ENCODE measurements around the gene ERBB2.

ERBB2 gene

GRCh38 chr17:39744075-39744835 is 44.4 kb downstream of the ERBB2 start:
- Histone ChIP-seq H3K23ac (ENCODE audit: low read depth, low read length, poor library complexity) (no peak overlapping the region), H2BK15ac (ENCODE audit: low read length) (no peak overlapping the region), H3K36me3 (replicated peaks in 1 of 2; ENCODE audit: control insufficient read depth in 2 of 2, insufficient read depth in 2 of 2, low read length in 2 of 2) (no peaks in the 10 kb centered on the region), H3K4me1 (ENCODE audit: control insufficient read depth in 2 of 2, insufficient read depth in 1 of 2, low read depth in 1 of 2, low read length in 2 of 2) (peaks cover 9 to 18% of the 10 kb centered on the region in 2 donors), H3K9ac (ENCODE audit: low read depth, low read length, poor library complexity) (peak overlapping the region; percentile 45), H3K4me2 (ENCODE audit: insufficient read depth, low read length, poor library complexity, severe bottlenecking) (no peak overlapping the region), H3K27me3 (ENCODE audit: control insufficient read depth in 3 of 3, insufficient read depth in 3 of 3, low read depth in 1 of 3, low read length in 3 of 3) (peaks cover 0 to 77% (median 13%) of the 10 kb centered on the region in 3 experiments), H2BK120ac (ENCODE audit: low read depth, low read length) (no peak overlapping the region), H3K27ac (replicated peaks; ENCODE audit: low read length) (no peak overlapping the region), H2AK5ac (ENCODE audit: low read depth, low read length) (no peak overlapping the region), H3K14ac (ENCODE audit: low read length) (no peak overlapping the region), H2AFZ (ENCODE audit: low read length) (no peak overlapping the region), H3K18ac (ENCODE audit: low read length) (no peak overlapping the region), H3K4ac (ENCODE audit: low read length) (no peak overlapping the region), H4K8ac (ENCODE audit: low read depth, low read length) (no peak overlapping the region), H4K91ac (ENCODE audit: low read depth, low read length, poor library complexity) (no peak overlapping the region), H3K4me3 (ENCODE audit: low read length in 2 of 2) (no peak overlapping the region), H2BK5ac (ENCODE audit: low read length) (no peak overlapping the region), H3K9me3 (replicated peaks in 1 of 2; ENCODE audit: control insufficient read depth in 2 of 2, insufficient read depth in 1 of 2, low read depth in 1 of 2, low read length in 2 of 2) (no peaks in the 10 kb centered on the region), H2BK12ac (ENCODE audit: low read length) (no peak overlapping the region), H3K79me1 (ENCODE audit: low read depth, low read length) (peaks cover 3% of the 10 kb centered on the region)
- WGBS, 2 donors (ENCODE audit: extremely low coverage in 2 of 2, insufficient read length in 2 of 2, insufficient replicate concordance in 1 of 2) = no CpG with 5 or more reads among the region's 16 CpGs
- no peak for DNase-seq (ENCODE audit: low spot score)

DNA sequence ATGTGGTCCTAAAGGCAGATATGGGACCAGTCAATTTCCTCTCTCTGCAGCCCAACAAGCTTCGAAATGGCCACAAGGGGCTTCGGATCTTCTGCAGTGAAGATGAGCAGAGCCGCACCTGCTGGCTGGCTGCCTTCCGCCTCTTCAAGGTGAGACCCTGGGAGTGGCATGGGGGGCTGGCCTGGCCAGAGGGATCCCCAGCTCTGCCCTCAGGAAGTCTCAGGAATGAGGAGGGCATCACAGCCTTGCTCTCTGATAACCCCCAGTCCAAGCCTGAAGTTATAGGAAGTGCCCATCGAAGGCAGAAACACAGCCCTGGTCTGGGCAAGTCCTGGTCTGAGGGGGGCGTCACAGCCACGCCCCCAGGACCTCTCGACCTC is 45.0 kb downstream of the ERBB2 start:
- no peak overlapping the region for H3K23ac ChIP-seq (ENCODE audit: low read depth, low read length, poor library complexity)
- H3K18ac ChIP-seq (ENCODE audit: low read length) = no peak overlapping the region
- no peak overlapping the region for H2BK12ac ChIP-seq (ENCODE audit: low read length)
- H2BK5ac ChIP-seq (ENCODE audit: low read length) = no peak overlapping the region
- no peak overlapping the region for H3K14ac ChIP-seq (ENCODE audit: low read length)
- no peak overlapping the region for H3K27ac ChIP-seq (replicated peaks; ENCODE audit: low read length)
- H4K8ac ChIP-seq (ENCODE audit: low read depth, low read length) = no peak overlapping the region
- H2AK5ac ChIP-seq (ENCODE audit: low read depth, low read length) = no peak overlapping the region
- H3K4me2 ChIP-seq (ENCODE audit: insufficient read depth, low read length, poor library complexity, severe bottlenecking) = no peak overlapping the region
- H3K4me3 ChIP-seq (ENCODE audit: low read length in 2 of 2) = no peak overlapping the region
- H3K36me3 ChIP-seq (replicated peaks in 1 of 2; ENCODE audit: control insufficient read depth in 2 of 2, insufficient read depth in 2 of 2, low read length in 2 of 2) = no peaks in the 10 kb centered on the region
- no peak overlapping the region for H2AFZ ChIP-seq (ENCODE audit: low read length)
- H3K9ac ChIP-seq (ENCODE audit: low read depth, low read length, poor library complexity) = no peak overlapping the region
- no peak overlapping the region for H3K4ac ChIP-seq (ENCODE audit: low read length)
- H2BK15ac ChIP-seq (ENCODE audit: low read length) = no peak overlapping the region
- WGBS, 2 donors (ENCODE audit: extremely low coverage in 2 of 2, insufficient read length in 2 of 2, insufficient replicate concordance in 1 of 2) = no CpG with 5 or more reads among the region's 8 CpGs
- H2BK120ac ChIP-seq (ENCODE audit: low read depth, low read length) = no peak overlapping the region
- H3K79me1 ChIP-seq (ENCODE audit: low read depth, low read length) = peaks cover 3% of the 10 kb centered on the region
- no peaks in the 10 kb centered on the region for H3K9me3 ChIP-seq (replicated peaks in 1 of 2; ENCODE audit: control insufficient read depth in 2 of 2, insufficient read depth in 1 of 2, low read depth in 1 of 2, low read length in 2 of 2)
- DNase-seq (ENCODE audit: low spot score) = no peak
- H3K27me3 ChIP-seq (ENCODE audit: control insufficient read depth in 3 of 3, insufficient read depth in 3 of 3, low read depth in 1 of 3, low read length in 3 of 3) = peaks cover 0 to 72% (median 10%) of the 10 kb centered on the region in 3 experiments
- no peak overlapping the region for H4K91ac ChIP-seq (ENCODE audit: low read depth, low read length, poor library complexity)
- peaks cover 4 to 12% of the 10 kb centered on the region in 2 donors for H3K4me1 ChIP-seq (ENCODE audit: control insufficient read depth in 2 of 2, insufficient read depth in 1 of 2, low read depth in 1 of 2, low read length in 2 of 2)

- no peaks in the 10 kb centered on the region for H3K9me3 ChIP-seq (replicated peaks in 1 of 2; ENCODE audit: control insufficient read depth in 2 of 2, insufficient read depth in 1 of 2, low read depth in 1 of 2, low read length in 2 of 2)
- H3K9ac ChIP-seq (ENCODE audit: low read depth, low read length, poor library complexity) = no peak overlapping the region
- DNase-seq (ENCODE audit: low spot score) = no peak
- H3K4me1 ChIP-seq (ENCODE audit: control insufficient read depth in 2 of 2, insufficient read depth in 1 of 2, low read depth in 1 of 2, low read length in 2 of 2) = peaks cover 3 to 5% of the 10 kb centered on the region in 2 donors
- no peak overlapping the region for H3K14ac ChIP-seq (ENCODE audit: low read length)
- H3K4ac ChIP-seq (ENCODE audit: low read length) = peak overlapping the region; percentile 66
- no peak overlapping the region for H3K4me2 ChIP-seq (ENCODE audit: insufficient read depth, low read length, poor library complexity, severe bottlenecking)
- no peak overlapping the region for H3K18ac ChIP-seq (ENCODE audit: low read length)
- H3K36me3 ChIP-seq (replicated peaks in 1 of 2; ENCODE audit: control insufficient read depth in 2 of 2, insufficient read depth in 2 of 2, low read length in 2 of 2) = no peaks in the 10 kb centered on the region
- peaks cover 0 to 67% (median 3%) of the 10 kb centered on the region in 3 experiments for H3K27me3 ChIP-seq (ENCODE audit: control insufficient read depth in 3 of 3, insufficient read depth in 3 of 3, low read depth in 1 of 3, low read length in 3 of 3)
- no peak overlapping the region for H2BK15ac ChIP-seq (ENCODE audit: low read length)
- no peak overlapping the region for H2BK120ac ChIP-seq (ENCODE audit: low read depth, low read length)
- no peak overlapping the region for H2BK12ac ChIP-seq (ENCODE audit: low read length)
- H3K79me1 ChIP-seq (ENCODE audit: low read depth, low read length) = peaks cover 3% of the 10 kb centered on the region
- H4K91ac ChIP-seq (ENCODE audit: low read depth, low read length, poor library complexity) = no peak overlapping the region
- H2BK5ac ChIP-seq (ENCODE audit: low read length) = peak overlapping the region; percentile 39
- no CpG with 5 or more reads among the region's 23 CpGs for WGBS, 2 donors (ENCODE audit: extremely low coverage in 2 of 2, insufficient read length in 2 of 2, insufficient replicate concordance in 1 of 2)
- H4K8ac ChIP-seq (ENCODE audit: low read depth, low read length) = no peak overlapping the region
- no peak overlapping the region for H2AFZ ChIP-seq (ENCODE audit: low read length)
- no peak overlapping the region for H3K23ac ChIP-seq (ENCODE audit: low read depth, low read length, poor library complexity)
- H3K4me3 ChIP-seq (ENCODE audit: low read length in 2 of 2) = no peak overlapping the region
- peak overlapping the region; percentile 46 for H2AK5ac ChIP-seq (ENCODE audit: low read depth, low read length)
- no peak overlapping the region for H3K27ac ChIP-seq (replicated peaks; ENCODE audit: low read length)
Observed at GRCh38 chr17:39745335-39746144, 45.7 kb downstream of the ERBB2 start.

- peaks cover 0 to 67% (median under 1%) of the 10 kb centered on the region in 3 experiments for H3K27me3 ChIP-seq (ENCODE audit: control insufficient read depth in 3 of 3, insufficient read depth in 3 of 3, low read depth in 1 of 3, low read length in 3 of 3)
- H3K14ac ChIP-seq (ENCODE audit: low read length) = no peak overlapping the region
- H3K27ac ChIP-seq (replicated peaks; ENCODE audit: low read length) = no peak overlapping the region
- no CpG with 5 or more reads among the region's 7 CpGs for WGBS, 2 donors (ENCODE audit: extremely low coverage in 2 of 2, insufficient read length in 2 of 2, insufficient replicate concordance in 1 of 2)
- H3K18ac ChIP-seq (ENCODE audit: low read length) = no peak overlapping the region
- peak overlapping the region; percentile 66 for H3K4ac ChIP-seq (ENCODE audit: low read length)
- peaks cover 3% of the 10 kb centered on the region for H3K79me1 ChIP-seq (ENCODE audit: low read depth, low read length)
- H2BK12ac ChIP-seq (ENCODE audit: low read length) = peak overlapping the region; percentile 73
- H3K9me3 ChIP-seq (replicated peaks in 1 of 2; ENCODE audit: control insufficient read depth in 2 of 2, insufficient read depth in 1 of 2, low read depth in 1 of 2, low read length in 2 of 2) = no peaks in the 10 kb centered on the region
- no peaks in the 10 kb centered on the region for H3K36me3 ChIP-seq (replicated peaks in 1 of 2; ENCODE audit: control insufficient read depth in 2 of 2, insufficient read depth in 2 of 2, low read length in 2 of 2)
- no peak overlapping the region for H3K23ac ChIP-seq (ENCODE audit: low read depth, low read length, poor library complexity)
- H2BK15ac ChIP-seq (ENCODE audit: low read length) = no peak overlapping the region
- no peak overlapping the region for H4K91ac ChIP-seq (ENCODE audit: low read depth, low read length, poor library complexity)
- peak overlapping the region; percentile 46 for H2AK5ac ChIP-seq (ENCODE audit: low read depth, low read length)
- no peak overlapping the region for H2AFZ ChIP-seq (ENCODE audit: low read length)
- no peak overlapping the region for H2BK120ac ChIP-seq (ENCODE audit: low read depth, low read length)
- no peak overlapping the region for H3K4me3 ChIP-seq (ENCODE audit: low read length in 2 of 2)
- H2BK5ac ChIP-seq (ENCODE audit: low read length) = no peak overlapping the region
- peaks cover 0 to 2% of the 10 kb centered on the region in 2 donors for H3K4me1 ChIP-seq (ENCODE audit: control insufficient read depth in 2 of 2, insufficient read depth in 1 of 2, low read depth in 1 of 2, low read length in 2 of 2)
- DNase-seq (ENCODE audit: low spot score) = no peak
- H4K8ac ChIP-seq (ENCODE audit: low read depth, low read length) = no peak overlapping the region
- H3K4me2 ChIP-seq (ENCODE audit: insufficient read depth, low read length, poor library complexity, severe bottlenecking) = no peak overlapping the region
- H3K9ac ChIP-seq (ENCODE audit: low read depth, low read length, poor library complexity) = no peak overlapping the region
Observed at GRCh38 chr17:39746145-39746461, 46.2 kb downstream of the ERBB2 start.

Measured in neuronal stem cell (in vitro differentiated cells).